Sigmoid colon (tissue), 7 donors: ENCODE data around the gene NTN5. TPM values are rescaled to one million over a fixed set of nuclear protein-coding genes. Genes with fewer than 3 reads are reported as not detected.

Source experiments
- DNase-seq: peaks from one replicate; pipeline ENCODE4 v3.0.0-alpha.2; 2019
- H3K27ac ChIP-seq, 4 donors: fragments of 200-600 bp; sonication (generic); one replicate each; pipeline ENCODE4 v1.5.1; 2016 to 2019; ENCODE audit warnings: mild to moderate bottlenecking in 1 of 4
- H3K27me3 ChIP-seq, 3 donors: fragments of 200-600 bp; sonication (generic); one replicate each; pipeline ENCODE4 v1.5.1; 2019; ENCODE audit warnings: mild to moderate bottlenecking in 1 of 3
- H3K36me3 ChIP-seq, 4 donors: fragments of 200-600 bp; sonication (generic); one replicate each; pipeline ENCODE4 v1.5.1; 2016 to 2019
- H3K4me1 ChIP-seq, 4 donors: fragments of 200-600 bp; sonication (generic); one replicate each; pipeline ENCODE4 v1.5.1; 2017 to 2019
- H3K4me3 ChIP-seq, 4 donors: fragments of 200-600 bp; sonication (generic); one replicate each; pipeline ENCODE4 v1.5.1; 2017 to 2019; ENCODE audit warnings: mild to moderate bottlenecking in 2 of 4, moderate library complexity in 1 of 4
- H3K9me3 ChIP-seq, 4 donors: fragments of 200-600 bp in 3 of 4; sonication (generic) in 3 of 4; one replicate each; pipeline versions ENCODE4 v1.5.1 to v1.6.1; 2013 to 2019
- CTCF ChIP-seq, 4 experiments: fragments of 450-650 bp in 3 of 4; fragments of 200-600 bp in 1 of 4; IDR thresholded peaks; one replicate each; pipeline ENCODE4 v1.5.1; 2016 to 2019; ENCODE audit warnings: antibody characterized with exemption in 4 of 4, mild to moderate bottlenecking in 3 of 4, moderate library complexity in 2 of 4
- EP300 ChIP-seq, 4 donors: sonication (generic); formaldehyde crosslinking; IDR thresholded peaks; one replicate each; pipeline ENCODE4 v1.6.1; 2017; ENCODE audit warnings: antibody characterized with exemption in 4 of 4
- POLR2A ChIP-seq, 2 donors: fragments of 450-650 bp; IDR thresholded peaks; one replicate each; pipeline ENCODE4 v1.6.1; 2016; ENCODE audit warnings: antibody characterized with exemption in 2 of 2, mild to moderate bottlenecking in 2 of 2, moderate library complexity in 2 of 2
- POLR2AphosphoS5 ChIP-seq, 4 donors: sonication (generic); formaldehyde crosslinking; IDR thresholded peaks; one replicate each; pipeline ENCODE4 v1.6.1; 2017; ENCODE audit warnings: antibody characterized with exemption in 4 of 4
- WGBS, 2 donors: extraction: QIAGEN DNeasy Blood & Tissue Kit; methylation state at CpG; one replicate each; pipeline ENCODE4 v1.1.7; 2013; 5-methylcytosine and 5-hydroxymethylcytosine counted together
- intact Hi-C: fragments of 100-400 bp; cut with DNase I; formaldehyde crosslinking; loops from one replicate; pipeline ENCODE4 v1.15.1; 2023
- polyA plus RNA-seq, 3 donors: library from polyadenylated mRNA; stranded (reverse); fragments of 200-250 nt; gene quantifications; one replicate each; pipeline ENCODE4 v1.2.3, GENCODE V29; 2013
- total RNA-seq, 4 donors: library from RNA; depleted of rRNA; stranded (reverse); fragments of >200 nt; gene quantifications; one replicate each; pipeline ENCODE4 v1.1.0, GENCODE V29; 2016
- donor health status: healthy with polysubstance abuse.
- donor health status: Bipolar disorder and iron deficiency.
- donor health status: healthy.

Gene NTN5
- total and polyA plus RNA-seq, 7 donors = 0.32 to 1.2 (median 0.49) TPM; not detected in 4

GRCh38 chr19:48635966-48636858 is 36.6 kb downstream of the NTN5 start:
- Histone ChIP-seq H3K27me3 (no peaks in the 10 kb centered on the region), H3K36me3 (peaks cover 0 to 19% (median 4%) of the 10 kb centered on the region in 4 donors), H3K4me3 (peak overlapping the region; percentile 54 to 89 (median 64)), H3K4me1 (peaks cover 0 to 56% (median 49%) of the 10 kb centered on the region in 4 donors), H3K9me3 (no peaks in the 10 kb centered on the region), H3K27ac (peak overlapping the region; percentile 91 to 99 (median 96))
- WGBS, 2 donors = 1 to 2% methylated on average over 35 of the region's 35 CpGs
- TF ChIP-seq POLR2A (IDR thresholded peaks at IDR 0.05) = no peak
- TF ChIP-seq EP300 (IDR thresholded peaks at IDR 0.05) = no peak
- no peak for TF ChIP-seq POLR2AphosphoS5 (IDR thresholded peaks at IDR 0.05)
- intact Hi-C loops = loop anchor here (10.0 kb wide), 2 partner anchors 329 to 839 kb away; partner anchors contain the start of genes FLT3LG and FTL
- peak; percentile 78 for DNase-seq

- Histone ChIP-seq H3K27me3 (no peaks in the 10 kb centered on the region), H3K4me3 (peak overlapping the region; percentile 54 to 89 (median 64)), H3K4me1 (peaks cover 0 to 64% (median 57%) of the 10 kb centered on the region in 4 donors), H3K36me3 (peaks cover 0 to 20% (median 4%) of the 10 kb centered on the region in 4 donors), H3K9me3 (no peaks in the 10 kb centered on the region), H3K27ac (peak overlapping the region; percentile 91 to 99 (median 96))
- intact Hi-C loops = loop anchor here (10.0 kb wide), 2 partner anchors 329 to 839 kb away; partner anchors contain the start of genes FLT3LG and FTL
- 1% methylated on average over 67 of the region's 67 CpGs for WGBS, 2 donors
- peak; percentile 88 for DNase-seq
- peak; percentile 51 to 52 for TF ChIP-seq POLR2A (IDR thresholded peaks at IDR 0.05)
- no peak for TF ChIP-seq CTCF (IDR thresholded peaks at IDR 0.05)
- TF ChIP-seq POLR2AphosphoS5 (IDR thresholded peaks at IDR 0.05) = peak; percentile 62 to 92 (median 79)
Observed at GRCh38 chr19:48635263-48635965, 37.4 kb downstream of the NTN5 start.

GRCh38 chr19:48634424-48635262 is 38.2 kb downstream of the NTN5 start:
- intact Hi-C loops = loop anchor here (5.0 to 10.0 kb wide), 3 partner anchors 330 to 1183 kb away; partner anchors contain the start of genes FLT3LG, FTL and MED25
- WGBS, 2 donors = 3 to 5% methylated on average over 37 of the region's 37 CpGs
- Histone ChIP-seq H3K4me3 (peak overlapping the region; percentile 9 to 89 (median 64)), H3K27ac (peak overlapping the region; percentile 91 to 99 (median 96)), H3K36me3 (peaks cover 0 to 20% (median 4%) of the 10 kb centered on the region in 4 donors), H3K27me3 (no peaks in the 10 kb centered on the region), H3K9me3 (no peaks in the 10 kb centered on the region), H3K4me1 (peaks cover 0 to 72% (median 65%) of the 10 kb centered on the region in 4 donors)
- TF ChIP-seq POLR2AphosphoS5 (IDR thresholded peaks at IDR 0.05) = peak; percentile 59 to 92 (median 90)
- no peak for TF ChIP-seq CTCF (IDR thresholded peaks at IDR 0.05)
- TF ChIP-seq POLR2A (IDR thresholded peaks at IDR 0.05) = peak; percentile 57 to 79
- peak in 2 of 4 donors; percentile 46 to 89 for TF ChIP-seq EP300 (IDR thresholded peaks at IDR 0.05)
- DNase-seq = peak; percentile 99

GRCh38 chr19:48634036-48634342 is 38.8 kb downstream of the NTN5 start:
- no peaks in the 10 kb centered on the region for H3K9me3 ChIP-seq
- peak overlapping the region; percentile 91 to 99 (median 96) for H3K27ac ChIP-seq
- peak overlapping the region in 3 of 4 donors; percentile 61 to 89 (median 66) for H3K4me3 ChIP-seq
- WGBS, 2 donors = 39 to 58% methylated on average over 7 of the region's 7 CpGs
- intact Hi-C loops = loop anchor here (5.0 to 10.0 kb wide), 3 partner anchors 331 to 1183 kb away; partner anchors contain the start of genes FLT3LG, FTL and MED25
- peaks cover 0 to 20% (median 4%) of the 10 kb centered on the region in 4 donors for H3K36me3 ChIP-seq
- H3K4me1 ChIP-seq = peaks cover 0 to 76% (median 67%) of the 10 kb centered on the region in 4 donors
- H3K27me3 ChIP-seq = no peaks in the 10 kb centered on the region
- TF ChIP-seq POLR2AphosphoS5 (IDR thresholded peaks at IDR 0.05) (no peak), CTCF (IDR thresholded peaks at IDR 0.05) (no peak), POLR2A (IDR thresholded peaks at IDR 0.05) (no peak), EP300 (IDR thresholded peaks at IDR 0.05) (no peak)
- DNase-seq = no peak
